ENCODE results near the gene NFATC3.

DNA sequence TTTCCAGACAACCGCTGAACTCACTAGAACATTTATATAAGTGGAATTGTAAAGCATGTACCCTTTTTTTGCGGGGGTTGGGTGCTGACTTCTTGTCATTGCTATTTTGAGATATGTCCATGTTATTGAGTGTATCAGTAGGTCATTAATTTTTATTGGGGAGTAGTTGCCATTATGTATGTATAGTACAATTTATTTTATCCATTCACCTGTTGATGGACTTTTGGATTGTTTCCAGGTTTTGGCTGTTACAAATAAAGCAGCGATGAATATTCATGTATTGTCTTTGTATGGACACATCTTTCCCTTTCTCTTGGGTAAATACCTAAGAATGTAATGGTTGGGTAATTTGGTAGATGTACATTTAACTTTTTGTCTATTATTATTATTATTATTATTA, 12.7 kb downstream of the NFATC3 start:
- TF ChIP-seq POLR2A (IDR thresholded peaks at IDR 0.05; ENCODE audit: low read depth, low read length) (no peak), POLR2AphosphoS5 (IDR thresholded peaks at IDR 0.05; ENCODE audit: low read depth, low read length) (no peak), TAF1 (IDR thresholded peaks at IDR 0.05; ENCODE audit: borderline replicate concordance, low read depth, low read length) (no peak)
